ENCODE results near the gene WDR74. TPM values are rescaled to one million over a fixed set of nuclear protein-coding genes. Genes with fewer than 3 reads are reported as not detected.
"Not testable (repeated sequence)": the region's sequence is repeated elsewhere in the genome, so short reads cannot be mapped to it uniquely, and the experiment has no call there.

Gene WDR74
- total and polyA plus RNA-seq, 4 donors, result 13.5 to 53.9 (median 39.1) TPM

- intact Hi-C loops (cut with DNase I), result loop anchor here in 1 of 2 donors (10.0 kb wide), 1 partner anchor 131 kb away; the partner anchor contains the start of genes BSCL2 and GNG3
- ATAC-seq (ENCODE audit: low FRiP score) (no peak), DNase-seq (no peak)
- WGBS, 2 donors, result 83 to 89% methylated on average over 8 of the region's 8 CpGs
- H3K9me3 ChIP-seq (ENCODE audit: control insufficient read depth, low read length), result no peaks in the 10 kb centered on the region
- peaks cover 0 to 10% of the 10 kb centered on the region in 2 donors for H3K36me3 ChIP-seq (ENCODE audit: control insufficient read depth in 1 of 2, insufficient read depth in 2 of 2, low read length in 1 of 2)
- H3K4me1 ChIP-seq (ENCODE audit: control insufficient read depth in 1 of 2, insufficient read depth in 2 of 2, low read length in 2 of 2), result no peaks in the 10 kb centered on the region
- H3K27ac ChIP-seq (ENCODE audit: low read depth in 1 of 2, low read length in 2 of 2), result no peak overlapping the region
- no peak overlapping the region for H3K4me3 ChIP-seq (ENCODE audit: low read length in 2 of 2)
- no peaks in the 10 kb centered on the region for H3K27me3 ChIP-seq (ENCODE audit: control insufficient read depth in 1 of 2, insufficient read depth in 2 of 2, low read length in 1 of 2)
These were observed 4.1 kb downstream of the WDR74 start for GRCh38 chr11:62835336-62835735.

GRCh38 chr11:62832336-62833234, 6.8 kb downstream of the WDR74 start, which contains the start of gene TEX54:
TEX54 (minus strand) TSS chr11:62832841.
- Histone ChIP-seq H3K9me3 (ENCODE audit: control insufficient read depth, low read length) (no peaks in the 10 kb centered on the region), H3K4me3 (ENCODE audit: low read length in 2 of 2) (peak within 1 kb of the TSS; percentile 69 to 71), H3K27ac (ENCODE audit: low read depth in 1 of 2, low read length in 2 of 2) (peak within 1 kb of the TSS; percentile 79 to 92), H3K36me3 (ENCODE audit: control insufficient read depth in 1 of 2, insufficient read depth in 2 of 2, low read length in 1 of 2) (peaks cover 0 to 10% of the 10 kb centered on the region in 2 donors), H3K27me3 (ENCODE audit: control insufficient read depth in 1 of 2, insufficient read depth in 2 of 2, low read length in 1 of 2) (no peaks in the 10 kb centered on the region), H3K4me1 (ENCODE audit: control insufficient read depth in 1 of 2, insufficient read depth in 2 of 2, low read length in 2 of 2) (no peaks in the 10 kb centered on the region)
- no peak for ATAC-seq (ENCODE audit: low FRiP score)
- WGBS, 2 donors, result 6% methylated on average over 40 of the region's 40 CpGs
- intact Hi-C loops (cut with DNase I), result loop anchor here in 1 of 2 donors (1.0 to 10.0 kb wide), 3 partner anchors 28 to 128 kb away; partner anchors contain the start of genes BSCL2, GNG3 and TMEM179B
- peak; percentile 56 to 81 for DNase-seq

GRCh38 chr11:62831520-62832335, 7.7 kb downstream of the WDR74 start, which contains the start of gene STX5:
STX5 (minus strand) TSS chr11:62832051; CDS start chr11:62831243, 808 bp downstream.
- intact Hi-C loops (cut with DNase I), result loop anchor here in 1 of 2 donors (1.0 to 10.0 kb wide), 3 partner anchors 27 to 127 kb away; partner anchors contain the start of genes BSCL2, GNG3 and TMEM179B
- WGBS, 2 donors, result 1% methylated on average over 61 to 65 of the region's 65 CpGs
- Histone ChIP-seq H3K27ac (ENCODE audit: low read depth in 1 of 2, low read length in 2 of 2) (peak within 1 kb of the TSS; percentile 79 to 92), H3K4me1 (ENCODE audit: control insufficient read depth in 1 of 2, insufficient read depth in 2 of 2, low read length in 2 of 2) (no peaks in the 10 kb centered on the region), H3K27me3 (ENCODE audit: control insufficient read depth in 1 of 2, insufficient read depth in 2 of 2, low read length in 1 of 2) (no peaks in the 10 kb centered on the region), H3K4me3 (ENCODE audit: low read length in 2 of 2) (peak within 1 kb of the TSS; percentile 69 to 71), H3K36me3 (ENCODE audit: control insufficient read depth in 1 of 2, insufficient read depth in 2 of 2, low read length in 1 of 2) (peaks cover 0 to 11% of the 10 kb centered on the region in 2 donors), H3K9me3 (ENCODE audit: control insufficient read depth, low read length) (no peaks in the 10 kb centered on the region)
- peak; percentile 100 for DNase-seq
- ATAC-seq (ENCODE audit: low FRiP score), result peak; percentile 99

- peak overlapping the region; percentile 69 to 71 for H3K4me3 ChIP-seq (ENCODE audit: low read length in 2 of 2)
- H3K27ac ChIP-seq (ENCODE audit: low read depth in 1 of 2, low read length in 2 of 2), result peak overlapping the region; percentile 52 to 89
- H3K9me3 ChIP-seq (ENCODE audit: control insufficient read depth, low read length), result no peaks in the 10 kb centered on the region
- peaks cover 0 to 11% of the 10 kb centered on the region in 2 donors for H3K36me3 ChIP-seq (ENCODE audit: control insufficient read depth in 1 of 2, insufficient read depth in 2 of 2, low read length in 1 of 2)
- DNase-seq (no peak), ATAC-seq (ENCODE audit: low FRiP score) (no peak)
- intact Hi-C loops (cut with DNase I), result loop anchor here in 1 of 2 donors (5.0 to 10.0 kb wide), 2 partner anchors 44 to 126 kb away; partner anchors contain the start of genes BSCL2, GNG3 and TMEM179B
- H3K27me3 ChIP-seq (ENCODE audit: control insufficient read depth in 1 of 2, insufficient read depth in 2 of 2, low read length in 1 of 2), result no peaks in the 10 kb centered on the region
- WGBS, 2 donors, result 0 to 1% methylated on average over 33 of the region's 33 CpGs
- no peaks in the 10 kb centered on the region for H3K4me1 ChIP-seq (ENCODE audit: control insufficient read depth in 1 of 2, insufficient read depth in 2 of 2, low read length in 2 of 2)
These were observed 8.4 kb downstream of the WDR74 start for GRCh38 chr11:62830904-62831519.

- H3K4me3 ChIP-seq (ENCODE audit: low read length in 2 of 2); H3K4me1 ChIP-seq (ENCODE audit: control insufficient read depth in 1 of 2, insufficient read depth in 2 of 2, low read length in 2 of 2); H3K9me3 ChIP-seq (ENCODE audit: control insufficient read depth, low read length); intact Hi-C loops (cut with DNase I); H3K27me3 ChIP-seq (ENCODE audit: control insufficient read depth in 1 of 2, insufficient read depth in 2 of 2, low read length in 1 of 2); DNase-seq; H3K27ac ChIP-seq (ENCODE audit: low read depth in 1 of 2, low read length in 2 of 2); ATAC-seq (ENCODE audit: low FRiP score): not testable (repeated sequence)
- WGBS, 2 donors, result 88 to 89% methylated on average over 8 of the region's 8 CpGs
- peaks cover 9 to 13% of the 10 kb centered on the region in 2 donors for H3K36me3 ChIP-seq (ENCODE audit: control insufficient read depth in 1 of 2, insufficient read depth in 2 of 2, low read length in 1 of 2)
These were observed 11.3 kb downstream of the WDR74 start for GRCh38 chr11:62828130-62828529.

GRCh38 chr11:62823677-62824076, 15.7 kb downstream of the WDR74 start:
- Histone ChIP-seq H3K4me3 (ENCODE audit: low read length in 2 of 2) (no peak overlapping the region), H3K27ac (ENCODE audit: low read depth in 1 of 2, low read length in 2 of 2) (no peak overlapping the region), H3K27me3 (ENCODE audit: control insufficient read depth in 1 of 2, insufficient read depth in 2 of 2, low read length in 1 of 2) (no peaks in the 10 kb centered on the region), H3K36me3 (ENCODE audit: control insufficient read depth in 1 of 2, insufficient read depth in 2 of 2, low read length in 1 of 2) (peaks cover 10 to 17% of the 10 kb centered on the region in 2 donors), H3K9me3 (ENCODE audit: control insufficient read depth, low read length) (no peaks in the 10 kb centered on the region), H3K4me1 (ENCODE audit: control insufficient read depth in 1 of 2, insufficient read depth in 2 of 2, low read length in 2 of 2) (no peaks in the 10 kb centered on the region)
- WGBS, 2 donors, result 93 to 97% methylated on average over 3 of the region's 3 CpGs
- no peak for DNase-seq
- no peak for ATAC-seq (ENCODE audit: low FRiP score)
- intact Hi-C loops (cut with DNase I), result no loop called here

GRCh38 chr11:62817129-62817528, 22.3 kb downstream of the WDR74 start:
- no peaks in the 10 kb centered on the region for H3K27me3 ChIP-seq (ENCODE audit: control insufficient read depth in 1 of 2, insufficient read depth in 2 of 2, low read length in 1 of 2)
- no peak overlapping the region for H3K4me3 ChIP-seq (ENCODE audit: low read length in 2 of 2)
- H3K27ac ChIP-seq (ENCODE audit: low read depth in 1 of 2, low read length in 2 of 2), result no peak overlapping the region
- no peak for ATAC-seq (ENCODE audit: low FRiP score)
- H3K9me3 ChIP-seq (ENCODE audit: control insufficient read depth, low read length), result no peaks in the 10 kb centered on the region
- no peak for DNase-seq
- no peaks in the 10 kb centered on the region for H3K4me1 ChIP-seq (ENCODE audit: control insufficient read depth in 1 of 2, insufficient read depth in 2 of 2, low read length in 2 of 2)
- 83 to 87% methylated on average over 4 of the region's 4 CpGs for WGBS, 2 donors
- intact Hi-C loops (cut with DNase I), result no loop called here
- no peaks in the 10 kb centered on the region for H3K36me3 ChIP-seq (ENCODE audit: control insufficient read depth in 1 of 2, insufficient read depth in 2 of 2, low read length in 1 of 2)

- intact Hi-C loops (cut with DNase I), result no loop called here
- no peak for DNase-seq
- no peak for ATAC-seq (ENCODE audit: low FRiP score)
- Histone ChIP-seq H3K27ac (ENCODE audit: low read depth in 1 of 2, low read length in 2 of 2) (no peak overlapping the region), H3K4me3 (ENCODE audit: low read length in 2 of 2) (no peak overlapping the region), H3K27me3 (ENCODE audit: control insufficient read depth in 1 of 2, insufficient read depth in 2 of 2, low read length in 1 of 2) (no peaks in the 10 kb centered on the region), H3K36me3 (ENCODE audit: control insufficient read depth in 1 of 2, insufficient read depth in 2 of 2, low read length in 1 of 2) (no peaks in the 10 kb centered on the region), H3K4me1 (ENCODE audit: control insufficient read depth in 1 of 2, insufficient read depth in 2 of 2, low read length in 2 of 2) (no peaks in the 10 kb centered on the region), H3K9me3 (ENCODE audit: control insufficient read depth, low read length) (no peaks in the 10 kb centered on the region)
- WGBS, 2 donors, result 87 to 89% methylated on average over 8 of the region's 8 CpGs
These were observed 22.8 kb downstream of the WDR74 start for GRCh38 chr11:62816557-62816956.
